Ovary (tissue), 9 donors: ENCODE results near the gene SLC25A42. TPM values are rescaled to one million over a fixed set of nuclear protein-coding genes. Genes with fewer than 3 reads are reported as not detected.

Experiments
- DNase-seq, 5 donors: peaks; one replicate each; pipeline ENCODE4 v3.0.0-alpha.2; 2019 to 2020
- H3K27ac ChIP-seq, 2 donors: fragments of 200-600 bp; one replicate each; pipeline versions ENCODE4 v1.5.1 to v1.8.0; 2019 to 2022
- H3K27me3 ChIP-seq: fragments of 200-600 bp; one replicate; pipeline ENCODE4 v1.8.0; 2022
- H3K36me3 ChIP-seq: fragments of 200-600 bp; sonication (generic); one replicate; pipeline ENCODE4 v1.5.1; 2019
- H3K4me1 ChIP-seq: one replicate; pipeline ENCODE4 v1.8.1; 2013; ENCODE audit warnings: mild to moderate bottlenecking, moderate library complexity; ENCODE audit not compliant: insufficient read depth
- H3K4me3 ChIP-seq: fragments of 200-600 bp; sonication (generic); one replicate; pipeline ENCODE4 v1.5.1; 2017
- H3K9me3 ChIP-seq, 2 donors: fragments of 200-600 bp in 1 of 2; sonication (generic) in 1 of 2; one replicate each; pipeline versions ENCODE4 v1.5.1 to v1.8.1; 2013 to 2019; ENCODE audit warnings: mild to moderate bottlenecking in 1 of 2, moderate library complexity in 1 of 2
- EP300 ChIP-seq: sonication (generic); formaldehyde crosslinking; IDR thresholded peaks from one replicate; pipeline ENCODE4 v1.6.1; 2017; ENCODE audit warnings: antibody characterized with exemption
- POLR2A ChIP-seq: fragments of 450-650 bp; IDR thresholded peaks from one replicate; pipeline ENCODE4 v1.6.1; 2017; ENCODE audit warnings: antibody characterized with exemption, mild to moderate bottlenecking, moderate library complexity
- WGBS, 3 donors: extraction: QIAGEN DNeasy Blood & Tissue Kit in 1 of 3; methylation state at CpG; one replicate each; pipeline versions ENCODE4 v1.1.5 to v1.1.7; 2013 to 2017; 5-methylcytosine and 5-hydroxymethylcytosine counted together
- intact Hi-C, 4 donors: fragments of 100-400 bp; cut with DNase I; formaldehyde crosslinking; loops; one replicate each; pipeline versions ENCODE4 v1.11.0 to v1.15.1; 2022 to 2023
- polyA plus RNA-seq, 2 donors: library from polyadenylated mRNA; stranded (reverse); fragments of 200-250 nt in 1 of 2; fragments of 350-450 nt in 1 of 2; fragmentation: Illumina TruSeq in 1 of 2; extraction: RNeasy Lipid Tissue Mini Kit (QIAGEN cat#74804) in 1 of 2; gene quantifications; one replicate each; pipeline ENCODE4 v1.2.3, GENCODE V29; 2013 to 2014
- total RNA-seq, 7 donors: library from RNA; depleted of rRNA in 2 of 7; stranded (reverse); fragments of >200 nt in 2 of 7; fragmentation: NEBNext Ultra II Directional in 3 of 7; extraction: Animal tissue kit (Norgen Biotek cat#: 25700) in 3 of 7; gene quantifications; one replicate each; pipeline versions ENCODE4 v1.1.0 to v1.2.4, GENCODE V29; 2016 to 2023
- TF ChIP-seq, protein P1 (sequence below), 3 donors: fragments of 450-650 bp in 2 of 3; fragments of 200-600 bp in 1 of 3; IDR thresholded peaks; one replicate each; pipeline versions ENCODE4 v1.5.1 to v1.8.0; 2016 to 2022; ENCODE audit warnings: antibody characterized with exemption in 3 of 3, mild to moderate bottlenecking in 1 of 3
- donor health status: DM: no; HTN: no; CAD: no; lungs with moderate emphysema.
- donor health status: DM: no; HTN: no; CAD: no.
- donor health status: Bipolar disorder and iron deficiency.
- donor health status: DM: yes; HTN: yes; CAD: no.
- donor health status: DM: no; HTN: no; CAD: no.
- donor health status: DM: yes; HTN: yes; CAD: no.

The SLC25A42 gene
- total and polyA plus RNA-seq, 9 donors = 6.5 to 34.3 (median 21.1) TPM

DNA sequence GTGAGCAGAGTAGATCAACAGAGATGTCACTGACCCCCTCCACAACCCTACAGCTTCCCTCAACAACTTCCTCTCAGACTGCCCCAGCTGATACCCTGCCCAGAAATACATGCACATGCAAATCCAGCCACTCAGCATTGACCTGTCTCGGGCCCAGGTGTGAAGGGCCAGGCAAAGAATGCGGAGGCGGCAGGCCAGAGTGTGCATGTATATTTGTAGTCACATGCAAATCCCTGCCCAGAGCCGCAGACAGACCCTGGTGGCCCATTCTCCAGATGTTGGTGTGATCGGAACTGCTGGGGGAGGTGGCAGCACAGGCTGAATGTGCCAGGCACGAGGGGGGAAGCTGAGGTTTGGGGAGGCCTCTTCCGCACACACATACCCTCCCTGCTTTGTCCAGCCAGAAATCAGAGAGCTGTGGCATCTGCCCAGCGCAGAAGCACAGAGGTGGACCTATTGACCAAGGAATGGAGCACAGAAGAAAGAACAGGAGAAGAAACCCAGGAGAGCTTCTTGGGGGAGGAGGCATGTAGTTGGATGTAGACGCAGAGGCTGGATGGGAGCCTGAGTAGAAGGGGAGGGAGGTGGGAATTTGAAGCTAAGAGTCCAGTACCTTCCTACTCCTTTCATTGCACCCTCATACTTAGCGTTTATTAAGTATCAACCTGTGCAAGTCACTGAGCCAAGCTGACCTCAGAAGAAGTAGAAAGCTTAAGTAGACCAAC, 91.9 kb downstream of the SLC25A42 start:
- no peaks in the 10 kb centered on the region for H3K4me1 ChIP-seq
- no peak for DNase-seq
- no peak overlapping the region for H3K27ac ChIP-seq
- no peaks in the 10 kb centered on the region for H3K36me3 ChIP-seq
- H3K4me3 ChIP-seq = no peak overlapping the region
- intact Hi-C loops = no loop called here
- H3K27me3 ChIP-seq = no peaks in the 10 kb centered on the region
- WGBS, 3 donors = 84 to 93% (median 89%) methylated on average over 10 of the region's 10 CpGs
- H3K9me3 ChIP-seq = no peaks in the 10 kb centered on the region
- TF ChIP-seq POLR2A (no peak), EP300 (no peak)
- TF ChIP-seq, protein P1, sequence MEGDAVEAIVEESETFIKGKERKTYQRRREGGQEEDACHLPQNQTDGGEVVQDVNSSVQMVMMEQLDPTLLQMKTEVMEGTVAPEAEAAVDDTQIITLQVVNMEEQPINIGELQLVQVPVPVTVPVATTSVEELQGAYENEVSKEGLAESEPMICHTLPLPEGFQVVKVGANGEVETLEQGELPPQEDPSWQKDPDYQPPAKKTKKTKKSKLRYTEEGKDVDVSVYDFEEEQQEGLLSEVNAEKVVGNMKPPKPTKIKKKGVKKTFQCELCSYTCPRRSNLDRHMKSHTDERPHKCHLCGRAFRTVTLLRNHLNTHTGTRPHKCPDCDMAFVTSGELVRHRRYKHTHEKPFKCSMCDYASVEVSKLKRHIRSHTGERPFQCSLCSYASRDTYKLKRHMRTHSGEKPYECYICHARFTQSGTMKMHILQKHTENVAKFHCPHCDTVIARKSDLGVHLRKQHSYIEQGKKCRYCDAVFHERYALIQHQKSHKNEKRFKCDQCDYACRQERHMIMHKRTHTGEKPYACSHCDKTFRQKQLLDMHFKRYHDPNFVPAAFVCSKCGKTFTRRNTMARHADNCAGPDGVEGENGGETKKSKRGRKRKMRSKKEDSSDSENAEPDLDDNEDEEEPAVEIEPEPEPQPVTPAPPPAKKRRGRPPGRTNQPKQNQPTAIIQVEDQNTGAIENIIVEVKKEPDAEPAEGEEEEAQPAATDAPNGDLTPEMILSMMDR (IDR thresholded peaks at IDR 0.05) = no peak

GRCh38 chr19:19157808-19158207, 94.0 kb downstream of the SLC25A42 start:
- no peaks in the 10 kb centered on the region for H3K9me3 ChIP-seq
- intact Hi-C loops = no loop called here
- WGBS, 3 donors = 70 to 84% (median 82%) methylated on average over 6 of the region's 6 CpGs
- TF ChIP-seq EP300 (no peak), POLR2A (no peak)
- TF ChIP-seq, protein P1 (IDR thresholded peaks at IDR 0.05) = no peak
- H3K27me3 ChIP-seq = no peaks in the 10 kb centered on the region
- H3K27ac ChIP-seq = no peak overlapping the region
- no peak overlapping the region for H3K4me3 ChIP-seq
- H3K36me3 ChIP-seq = no peaks in the 10 kb centered on the region
- DNase-seq = no peak
- no peaks in the 10 kb centered on the region for H3K4me1 ChIP-seq

DNA sequence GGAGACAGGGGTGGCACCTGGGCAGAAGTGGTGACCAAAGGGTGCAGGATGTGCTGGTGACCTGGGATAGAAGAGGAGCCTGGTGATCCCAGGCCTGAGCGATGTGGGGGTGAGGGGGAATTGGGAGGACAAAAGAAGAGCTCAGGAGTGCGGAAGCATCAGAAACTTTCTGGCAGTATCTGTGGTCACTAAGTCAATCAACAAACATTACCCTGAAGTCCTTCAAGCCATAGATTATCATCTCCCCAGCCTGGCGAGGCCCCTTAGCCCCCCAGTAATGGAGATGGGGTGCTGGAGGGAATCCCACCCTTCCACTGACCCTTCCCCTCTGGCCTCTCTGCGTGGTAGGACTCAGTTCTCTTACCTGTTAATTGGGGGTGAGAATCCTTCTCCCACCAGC, 95.7 kb downstream of the SLC25A42 start:
- no peaks in the 10 kb centered on the region for H3K4me1 ChIP-seq
- H3K27me3 ChIP-seq = no peaks in the 10 kb centered on the region
- H3K4me3 ChIP-seq = no peak overlapping the region
- no peaks in the 10 kb centered on the region for H3K9me3 ChIP-seq
- WGBS, 3 donors = 88 to 92% (median 91%) methylated on average over 4 of the region's 4 CpGs
- intact Hi-C loops = no loop called here
- no peak for DNase-seq
- no peak for TF ChIP-seq POLR2A
- no peak for TF ChIP-seq EP300
- TF ChIP-seq, protein P1 (IDR thresholded peaks at IDR 0.05) = no peak
- no peak overlapping the region for H3K27ac ChIP-seq
- H3K36me3 ChIP-seq = no peaks in the 10 kb centered on the region

GRCh38 chr19:19160461-19161035, 96.8 kb downstream of the SLC25A42 start:
- H3K36me3 ChIP-seq = no peaks in the 10 kb centered on the region
- no peaks in the 10 kb centered on the region for H3K4me1 ChIP-seq
- H3K4me3 ChIP-seq = no peak overlapping the region
- H3K27ac ChIP-seq = no peak overlapping the region
- 64 to 75% (median 72%) methylated on average over 23 to 26 of the region's 26 CpGs for WGBS, 3 donors
- no peaks in the 10 kb centered on the region for H3K9me3 ChIP-seq
- no peak for DNase-seq
- TF ChIP-seq, protein P1 (IDR thresholded peaks at IDR 0.05) = no peak
- TF ChIP-seq POLR2A = no peak
- TF ChIP-seq EP300 = no peak
- no peaks in the 10 kb centered on the region for H3K27me3 ChIP-seq
- intact Hi-C loops = no loop called here
